Measurements from ENCODE around the gene TCF20.

DNA sequence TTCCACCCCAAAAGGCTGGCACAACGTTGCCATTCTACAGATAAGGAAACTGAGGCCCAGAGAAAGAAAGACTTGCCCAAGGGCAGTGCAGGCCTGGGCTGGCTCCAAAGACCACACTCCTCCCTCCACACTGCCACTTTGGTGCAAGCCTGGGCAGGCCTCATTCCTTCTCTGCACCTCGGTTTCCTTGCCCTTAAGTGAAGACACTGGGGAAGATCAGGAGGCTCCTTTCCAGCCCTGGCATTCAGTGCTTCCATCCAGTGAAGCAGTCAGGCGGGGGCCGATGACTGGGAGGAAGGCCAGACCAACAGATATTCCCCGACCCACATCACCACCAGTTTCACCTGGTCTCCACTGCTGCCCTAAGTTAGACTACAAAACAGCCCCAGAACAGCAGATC, 18.3 kb upstream of the TCF20 start:
- no peak for TF ChIP-seq POLR2A (IDR thresholded peaks at IDR 0.05)
- TF ChIP-seq, protein P1, sequence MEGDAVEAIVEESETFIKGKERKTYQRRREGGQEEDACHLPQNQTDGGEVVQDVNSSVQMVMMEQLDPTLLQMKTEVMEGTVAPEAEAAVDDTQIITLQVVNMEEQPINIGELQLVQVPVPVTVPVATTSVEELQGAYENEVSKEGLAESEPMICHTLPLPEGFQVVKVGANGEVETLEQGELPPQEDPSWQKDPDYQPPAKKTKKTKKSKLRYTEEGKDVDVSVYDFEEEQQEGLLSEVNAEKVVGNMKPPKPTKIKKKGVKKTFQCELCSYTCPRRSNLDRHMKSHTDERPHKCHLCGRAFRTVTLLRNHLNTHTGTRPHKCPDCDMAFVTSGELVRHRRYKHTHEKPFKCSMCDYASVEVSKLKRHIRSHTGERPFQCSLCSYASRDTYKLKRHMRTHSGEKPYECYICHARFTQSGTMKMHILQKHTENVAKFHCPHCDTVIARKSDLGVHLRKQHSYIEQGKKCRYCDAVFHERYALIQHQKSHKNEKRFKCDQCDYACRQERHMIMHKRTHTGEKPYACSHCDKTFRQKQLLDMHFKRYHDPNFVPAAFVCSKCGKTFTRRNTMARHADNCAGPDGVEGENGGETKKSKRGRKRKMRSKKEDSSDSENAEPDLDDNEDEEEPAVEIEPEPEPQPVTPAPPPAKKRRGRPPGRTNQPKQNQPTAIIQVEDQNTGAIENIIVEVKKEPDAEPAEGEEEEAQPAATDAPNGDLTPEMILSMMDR (IDR thresholded peaks at IDR 0.05 in 4 of 5, conservative IDR thresholded peaks at IDR 0.05 in 1 of 5), result no peak
